Esophagus squamous epithelium (tissue), 4 donors: ENCODE results near the gene LTF.

Experiments used
- POLR2A ChIP-seq, 4 donors: fragments of 450-650 bp; IDR thresholded peaks; one replicate each; pipeline ENCODE4 v1.6.1; 2017; ENCODE audit warnings: antibody characterized with exemption in 4 of 4, mild to moderate bottlenecking in 4 of 4, moderate library complexity in 3 of 4
- TF ChIP-seq, protein P1 (sequence below), 6 experiments: fragments of 450-650 bp in 4 of 6; fragments of 200-600 bp in 2 of 6; sonication (generic) in 2 of 6; IDR thresholded peaks; one replicate each; pipeline ENCODE4 v1.5.1; 2016 to 2019; ENCODE audit warnings: antibody characterized with exemption in 6 of 6, mild to moderate bottlenecking in 4 of 6, moderate library complexity in 4 of 6

DNA sequence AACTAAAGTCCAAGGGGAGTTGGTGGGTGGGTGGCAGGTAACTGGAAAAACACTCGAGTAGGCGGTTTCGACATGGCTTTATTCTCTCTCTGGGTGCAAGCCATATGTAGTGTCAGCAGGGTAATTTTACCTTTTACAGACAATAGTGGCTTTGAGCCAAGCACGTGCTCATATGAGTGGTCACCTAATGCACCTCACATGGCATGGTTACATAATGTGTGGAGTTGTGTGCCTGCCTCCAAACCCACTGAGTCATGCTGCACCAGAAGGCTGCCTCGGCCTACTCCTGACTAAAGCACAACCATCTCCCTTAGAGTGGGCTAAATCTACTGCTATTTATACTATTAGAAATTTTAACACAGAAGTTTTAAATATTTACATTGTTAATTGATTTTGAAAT lies 41.1 kb downstream of the LTF start:
- TF ChIP-seq POLR2A (IDR thresholded peaks at IDR 0.05): no peak
- TF ChIP-seq, protein P1, sequence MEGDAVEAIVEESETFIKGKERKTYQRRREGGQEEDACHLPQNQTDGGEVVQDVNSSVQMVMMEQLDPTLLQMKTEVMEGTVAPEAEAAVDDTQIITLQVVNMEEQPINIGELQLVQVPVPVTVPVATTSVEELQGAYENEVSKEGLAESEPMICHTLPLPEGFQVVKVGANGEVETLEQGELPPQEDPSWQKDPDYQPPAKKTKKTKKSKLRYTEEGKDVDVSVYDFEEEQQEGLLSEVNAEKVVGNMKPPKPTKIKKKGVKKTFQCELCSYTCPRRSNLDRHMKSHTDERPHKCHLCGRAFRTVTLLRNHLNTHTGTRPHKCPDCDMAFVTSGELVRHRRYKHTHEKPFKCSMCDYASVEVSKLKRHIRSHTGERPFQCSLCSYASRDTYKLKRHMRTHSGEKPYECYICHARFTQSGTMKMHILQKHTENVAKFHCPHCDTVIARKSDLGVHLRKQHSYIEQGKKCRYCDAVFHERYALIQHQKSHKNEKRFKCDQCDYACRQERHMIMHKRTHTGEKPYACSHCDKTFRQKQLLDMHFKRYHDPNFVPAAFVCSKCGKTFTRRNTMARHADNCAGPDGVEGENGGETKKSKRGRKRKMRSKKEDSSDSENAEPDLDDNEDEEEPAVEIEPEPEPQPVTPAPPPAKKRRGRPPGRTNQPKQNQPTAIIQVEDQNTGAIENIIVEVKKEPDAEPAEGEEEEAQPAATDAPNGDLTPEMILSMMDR (IDR thresholded peaks at IDR 0.05): no peak
